Measurements from ENCODE around the gene DDB1. TPM values are rescaled to one million over a fixed set of nuclear protein-coding genes. Genes with fewer than 3 reads are reported as not detected.

Gene DDB1
- total and polyA plus RNA-seq, 2 of the 13 experiments (the other 11 are each of a cell fraction or from before 2014, with no cell fraction given) = 217 to 266 TPM

GRCh38 chr11:61293867-61294716, 38.8 kb downstream of the DDB1 start (continued):
- TF ChIP-seq, protein P1, sequence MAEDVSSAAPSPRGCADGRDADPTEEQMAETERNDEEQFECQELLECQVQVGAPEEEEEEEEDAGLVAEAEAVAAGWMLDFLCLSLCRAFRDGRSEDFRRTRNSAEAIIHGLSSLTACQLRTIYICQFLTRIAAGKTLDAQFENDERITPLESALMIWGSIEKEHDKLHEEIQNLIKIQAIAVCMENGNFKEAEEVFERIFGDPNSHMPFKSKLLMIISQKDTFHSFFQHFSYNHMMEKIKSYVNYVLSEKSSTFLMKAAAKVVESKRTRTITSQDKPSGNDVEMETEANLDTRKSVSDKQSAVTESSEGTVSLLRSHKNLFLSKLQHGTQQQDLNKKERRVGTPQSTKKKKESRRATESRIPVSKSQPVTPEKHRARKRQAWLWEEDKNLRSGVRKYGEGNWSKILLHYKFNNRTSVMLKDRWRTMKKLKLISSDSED (CRISPR knock-in tag; IDR thresholded peaks at IDR 0.05) = no peak
- TF ChIP-seq ZNF510 (CRISPR knock-in tag; IDR thresholded peaks at IDR 0.05; ENCODE audit: low read depth) (no peak), ZNF710 (CRISPR knock-in tag; IDR thresholded peaks at IDR 0.05; ENCODE audit: borderline replicate concordance) (no peak), SMARCE1 (IDR thresholded peaks at IDR 0.05; ENCODE audit: borderline replicate concordance) (no peak), ZNF331 (CRISPR knock-in tag; IDR thresholded peaks at IDR 0.05) (no peak), TAF15 (IDR thresholded peaks at IDR 0.05; ENCODE audit: low read depth, low read length, poor library complexity, severe bottlenecking) (no peak), GTF3A (CRISPR knock-in tag; conservative IDR thresholded peaks at IDR 0.05) (no peak), JARID2 (CRISPR knock-in tag; IDR thresholded peaks at IDR 0.05; ENCODE audit: insufficient replicate concordance) (no peak), HNRNPUL1 (IDR thresholded peaks at IDR 0.05; ENCODE audit: low read depth, low read length) (no peak), ZNF598 (CRISPR knock-in tag; IDR thresholded peaks at IDR 0.05; ENCODE audit: borderline replicate concordance) (no peak), CCDC6 (CRISPR knock-in tag; IDR thresholded peaks at IDR 0.05) (no peak), TARDBP (CRISPR knock-in tag; IDR thresholded peaks at IDR 0.05) (0 out of 2 replicates have a peak, but pooled peaks have one; percentile 8), ZNF605 (CRISPR knock-in tag; IDR thresholded peaks at IDR 0.05) (no peak), ZNF75D (CRISPR knock-in tag; IDR thresholded peaks at IDR 0.05; ENCODE audit: borderline replicate concordance) (no peak), SALL1 (CRISPR knock-in tag; IDR thresholded peaks at IDR 0.05) (peak; percentile 57; the same call in 1 of the 2 replicates)
- TF ChIP-seq, protein P2, sequence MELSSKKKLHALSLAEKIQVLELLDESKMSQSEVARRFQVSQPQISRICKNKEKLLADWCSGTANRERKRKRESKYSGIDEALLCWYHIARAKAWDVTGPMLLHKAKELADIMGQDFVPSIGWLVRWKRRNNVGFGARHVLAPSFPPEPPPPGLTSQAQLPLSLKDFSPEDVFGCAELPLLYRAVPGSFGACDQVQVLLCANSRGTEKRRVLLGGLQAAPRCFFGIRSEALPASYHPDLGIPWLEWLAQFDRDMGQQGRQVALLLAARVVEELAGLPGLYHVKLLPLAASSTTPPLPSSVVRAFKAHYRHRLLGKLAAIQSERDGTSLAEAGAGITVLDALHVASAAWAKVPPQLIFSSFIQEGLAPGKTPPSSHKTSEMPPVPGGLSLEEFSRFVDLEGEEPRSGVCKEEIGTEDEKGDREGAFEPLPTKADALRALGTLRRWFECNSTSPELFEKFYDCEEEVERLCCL (CRISPR knock-in tag; IDR thresholded peaks at IDR 0.05; ENCODE audit: borderline replicate concordance) = no peak
- TF ChIP-seq, protein P3, sequence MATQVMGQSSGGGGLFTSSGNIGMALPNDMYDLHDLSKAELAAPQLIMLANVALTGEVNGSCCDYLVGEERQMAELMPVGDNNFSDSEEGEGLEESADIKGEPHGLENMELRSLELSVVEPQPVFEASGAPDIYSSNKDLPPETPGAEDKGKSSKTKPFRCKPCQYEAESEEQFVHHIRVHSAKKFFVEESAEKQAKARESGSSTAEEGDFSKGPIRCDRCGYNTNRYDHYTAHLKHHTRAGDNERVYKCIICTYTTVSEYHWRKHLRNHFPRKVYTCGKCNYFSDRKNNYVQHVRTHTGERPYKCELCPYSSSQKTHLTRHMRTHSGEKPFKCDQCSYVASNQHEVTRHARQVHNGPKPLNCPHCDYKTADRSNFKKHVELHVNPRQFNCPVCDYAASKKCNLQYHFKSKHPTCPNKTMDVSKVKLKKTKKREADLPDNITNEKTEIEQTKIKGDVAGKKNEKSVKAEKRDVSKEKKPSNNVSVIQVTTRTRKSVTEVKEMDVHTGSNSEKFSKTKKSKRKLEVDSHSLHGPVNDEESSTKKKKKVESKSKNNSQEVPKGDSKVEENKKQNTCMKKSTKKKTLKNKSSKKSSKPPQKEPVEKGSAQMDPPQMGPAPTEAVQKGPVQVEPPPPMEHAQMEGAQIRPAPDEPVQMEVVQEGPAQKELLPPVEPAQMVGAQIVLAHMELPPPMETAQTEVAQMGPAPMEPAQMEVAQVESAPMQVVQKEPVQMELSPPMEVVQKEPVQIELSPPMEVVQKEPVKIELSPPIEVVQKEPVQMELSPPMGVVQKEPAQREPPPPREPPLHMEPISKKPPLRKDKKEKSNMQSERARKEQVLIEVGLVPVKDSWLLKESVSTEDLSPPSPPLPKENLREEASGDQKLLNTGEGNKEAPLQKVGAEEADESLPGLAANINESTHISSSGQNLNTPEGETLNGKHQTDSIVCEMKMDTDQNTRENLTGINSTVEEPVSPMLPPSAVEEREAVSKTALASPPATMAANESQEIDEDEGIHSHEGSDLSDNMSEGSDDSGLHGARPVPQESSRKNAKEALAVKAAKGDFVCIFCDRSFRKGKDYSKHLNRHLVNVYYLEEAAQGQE (IDR thresholded peaks at IDR 0.05; ENCODE audit: borderline replicate concordance in 1 of 2, low read depth in 1 of 2, low read length in 2 of 2) = no peak
- TF ChIP-seq, protein P4, sequence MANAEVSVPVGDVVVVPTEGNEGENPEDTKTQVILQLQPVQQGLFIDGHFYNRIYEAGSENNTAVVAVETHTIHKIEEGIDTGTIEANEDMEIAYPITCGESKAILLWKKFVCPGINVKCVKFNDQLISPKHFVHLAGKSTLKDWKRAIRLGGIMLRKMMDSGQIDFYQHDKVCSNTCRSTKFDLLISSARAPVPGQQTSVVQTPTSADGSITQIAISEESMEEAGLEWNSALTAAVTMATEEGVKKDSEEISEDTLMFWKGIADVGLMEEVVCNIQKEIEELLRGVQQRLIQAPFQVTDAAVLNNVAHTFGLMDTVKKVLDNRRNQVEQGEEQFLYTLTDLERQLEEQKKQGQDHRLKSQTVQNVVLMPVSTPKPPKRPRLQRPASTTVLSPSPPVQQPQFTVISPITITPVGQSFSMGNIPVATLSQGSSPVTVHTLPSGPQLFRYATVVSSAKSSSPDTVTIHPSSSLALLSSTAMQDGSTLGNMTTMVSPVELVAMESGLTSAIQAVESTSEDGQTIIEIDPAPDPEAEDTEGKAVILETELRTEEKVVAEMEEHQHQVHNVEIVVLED (CRISPR knock-in tag; IDR thresholded peaks at IDR 0.05; ENCODE audit: borderline replicate concordance) = 0 out of 2 replicates have a peak, but pooled peaks have one; percentile 12
